Activated CD8-positive, alpha-beta memory T cell treated with anti-CD3 and anti-CD28 coated beads for 36 hours (primary cell): ENCODE data around the gene TSPAN18. TPM values are rescaled to one million over a fixed set of nuclear protein-coding genes. Genes with fewer than 3 reads are reported as not detected.

Experiments used
- CTCF ChIA-PET: fragments of 350-600 bp; sonication (Branson Sonifier 250); formaldehyde crosslinking; loops from one replicate; lab custom pipeline; 2021; ENCODE audit warnings: antibody characterized with exemption; lab: Charles Lee
- POLR2A ChIA-PET: fragments of 350-600 bp; sonication (Branson Sonifier 250); formaldehyde crosslinking; loops from one replicate; lab custom pipeline; 2021; ENCODE audit warnings: antibody characterized with exemption; lab: Charles Lee
- total RNA-seq, 2 experiments: library from RNA; stranded (reverse); gene quantifications; one replicate each; pipeline ENCODE4 v1.2.3, GENCODE V29; 2021

Gene TSPAN18
- total RNA-seq, 2 experiments from 2014 or later: 0.84 to 1.1 TPM

GRCh38 chr11:44955015-44955738 is 228.4 kb downstream of the TSPAN18 start:
- POLR2A ChIA-PET: interaction anchor here (0.7 kb wide), 1 partner anchor 361 kb away, joined by 4 read pairs; no protein-coding TSS in a partner anchor
- CTCF ChIA-PET: interaction anchor here (1.3 kb wide), 1 partner anchor 25 kb away, joined by 5 read pairs; no protein-coding TSS in a partner anchor

GRCh38 chr11:44957040-44957515 is 230.3 kb downstream of the TSPAN18 start:
- ChIA-PET CTCF (no interaction called here), POLR2A (no interaction called here)

GRCh38 chr11:44957776-44958564 is 231.2 kb downstream of the TSPAN18 start:
- ChIA-PET POLR2A (no interaction called here), CTCF (interaction anchor here (2.0 kb wide), 1 partner anchor 22 kb away, joined by 7 read pairs; no protein-coding TSS in a partner anchor)

DNA sequence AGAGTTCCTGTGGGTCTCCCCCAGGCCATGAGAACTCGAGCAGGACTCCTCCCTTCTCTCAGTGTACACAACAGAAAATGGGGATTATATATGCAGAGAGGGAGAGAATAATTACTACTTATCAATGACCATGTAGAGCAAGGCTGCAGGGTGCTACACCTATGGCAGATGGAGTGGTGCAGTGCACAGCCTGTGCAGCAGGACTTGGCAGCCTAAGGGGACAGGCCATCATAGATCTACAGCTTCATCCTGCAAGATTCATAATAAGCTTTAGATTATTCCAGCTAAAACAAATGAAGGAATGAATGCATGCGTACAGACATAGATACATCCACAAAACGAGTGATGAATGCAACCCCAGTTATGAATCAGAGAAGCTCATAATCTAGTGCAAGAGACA is 232.3 kb downstream of the TSPAN18 start:
- ChIA-PET POLR2A (no interaction called here), CTCF (interaction anchor here (0.5 to 2.0 kb wide), 4 partner anchors 23 to 1306 kb away, joined by 4 to 7 read pairs (median 5); no protein-coding TSS in a partner anchor)

GRCh38 chr11:44960200-44960845 is 233.6 kb downstream of the TSPAN18 start:
- ChIA-PET CTCF (interaction anchor here (0.6 to 1.4 kb wide), 3 partner anchors 10 to 143 kb away, joined by 3 to 5 read pairs (median 4); partner anchors contain the start of gene TP53I11), POLR2A (no interaction called here)

DNA sequence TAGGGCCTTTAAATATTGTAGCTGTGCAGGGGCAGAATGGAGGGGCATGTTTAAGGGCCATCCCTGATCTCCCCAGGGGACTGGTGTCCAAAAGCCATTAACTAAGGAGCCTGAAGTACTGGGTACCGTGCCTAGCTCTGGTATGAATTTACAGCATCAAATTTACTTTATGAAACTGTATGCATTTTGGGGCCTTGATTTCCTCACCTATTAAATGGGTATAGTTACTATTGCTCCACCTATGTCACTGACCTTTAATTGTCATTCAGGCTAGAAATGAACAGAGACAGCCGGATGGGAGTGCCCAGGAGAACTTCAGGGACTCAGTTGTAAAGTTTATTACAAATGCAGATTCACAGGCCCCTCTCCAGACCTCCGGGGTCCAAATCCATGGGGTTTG is 235.7 kb downstream of the TSPAN18 start:
- ChIA-PET CTCF (interaction anchor here (1.4 to 1.9 kb wide), 2 partner anchors 26 to 35 kb away, joined by 3 to 4 read pairs; no protein-coding TSS in a partner anchor), POLR2A (no interaction called here)

- CTCF ChIA-PET: no interaction called here
- POLR2A ChIA-PET: no interaction called here
These were observed 236.4 kb downstream of the TSPAN18 start for GRCh38 chr11:44963136-44963535.

- CTCF ChIA-PET: no interaction called here
- POLR2A ChIA-PET: no interaction called here
These were observed 237.2 kb downstream of the TSPAN18 start for GRCh38 chr11:44963948-44964347.

DNA sequence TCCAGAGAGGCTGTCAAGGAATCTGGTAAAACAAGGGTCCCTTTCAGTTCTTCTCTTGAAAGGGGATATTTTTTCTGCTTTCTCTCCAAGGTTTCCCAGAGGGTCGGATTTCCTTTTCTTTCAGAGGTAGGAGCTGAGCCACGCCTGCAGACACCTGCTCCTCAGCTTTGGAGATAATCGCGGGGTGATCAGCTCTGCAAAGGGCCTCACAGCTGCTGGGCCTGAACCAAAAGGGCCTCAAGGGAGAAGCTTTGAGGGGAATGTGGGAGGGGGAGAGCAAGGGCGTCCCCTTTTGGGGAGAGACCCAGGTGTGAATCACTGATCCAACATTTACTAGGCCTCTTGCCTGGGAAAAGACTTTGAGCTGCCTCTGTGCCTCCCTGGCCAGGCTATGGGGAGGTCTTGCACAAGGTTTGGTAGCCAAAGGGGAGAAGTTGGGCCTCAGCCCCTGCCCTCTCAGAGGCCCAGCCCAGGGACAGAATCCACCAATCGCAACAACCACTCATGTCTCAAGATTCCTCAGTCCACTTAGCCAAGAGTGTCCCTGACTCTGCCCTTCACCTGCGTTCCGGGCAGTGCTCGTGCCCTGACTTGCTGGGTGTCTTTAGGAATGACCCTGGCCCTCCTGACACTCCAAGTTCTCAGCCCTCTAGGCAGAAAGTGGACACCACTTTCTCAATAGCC is 237.9 kb downstream of the TSPAN18 start:
- CTCF ChIA-PET: no interaction called here
- POLR2A ChIA-PET: interaction anchor here (0.6 kb wide), 1 partner anchor 11 kb away, joined by 7 read pairs; no protein-coding TSS in a partner anchor

GRCh38 chr11:44966694-44967093 is 239.9 kb downstream of the TSPAN18 start:
- ChIA-PET CTCF (interaction anchor here (1.3 kb wide), 1 partner anchor 29 kb away, joined by 3 read pairs; no protein-coding TSS in a partner anchor), POLR2A (no interaction called here)

- POLR2A ChIA-PET: no interaction called here
- CTCF ChIA-PET: no interaction called here
These were observed 241.3 kb downstream of the TSPAN18 start for GRCh38 chr11:44967930-44968496.

DNA sequence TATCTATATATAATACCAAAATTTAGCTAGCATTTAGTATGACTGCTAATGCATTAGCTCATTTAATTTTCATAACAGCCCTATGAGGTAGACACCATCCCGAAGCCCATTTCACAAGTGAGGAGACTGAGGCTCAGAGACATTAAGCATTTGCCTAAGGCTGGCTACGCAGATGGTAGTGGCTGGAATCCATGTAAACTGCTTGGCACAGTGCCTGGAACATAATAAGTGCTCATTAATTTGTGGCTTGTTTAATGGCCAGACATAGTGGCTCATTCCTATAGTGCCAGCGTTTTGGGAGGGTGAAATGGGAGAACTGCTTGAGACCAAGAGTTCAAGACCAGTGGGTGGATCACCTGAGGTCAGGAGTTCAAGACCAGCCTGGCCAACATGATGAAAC is 241.7 kb downstream of the TSPAN18 start:
- ChIA-PET POLR2A (no interaction called here), CTCF (interaction anchor here (1.3 kb wide), 1 partner anchor 134 kb away, joined by 3 read pairs; no protein-coding TSS in a partner anchor)

GRCh38 chr11:44969651-44970252 is 243.0 kb downstream of the TSPAN18 start:
- CTCF ChIA-PET: interaction anchor here (1.3 kb wide), 1 partner anchor 133 kb away, joined by 3 read pairs; no protein-coding TSS in a partner anchor
- POLR2A ChIA-PET: no interaction called here

- ChIA-PET CTCF (no interaction called here), POLR2A (no interaction called here)
These were observed 243.5 kb downstream of the TSPAN18 start for GRCh38 chr11:44970293-44970692.

DNA sequence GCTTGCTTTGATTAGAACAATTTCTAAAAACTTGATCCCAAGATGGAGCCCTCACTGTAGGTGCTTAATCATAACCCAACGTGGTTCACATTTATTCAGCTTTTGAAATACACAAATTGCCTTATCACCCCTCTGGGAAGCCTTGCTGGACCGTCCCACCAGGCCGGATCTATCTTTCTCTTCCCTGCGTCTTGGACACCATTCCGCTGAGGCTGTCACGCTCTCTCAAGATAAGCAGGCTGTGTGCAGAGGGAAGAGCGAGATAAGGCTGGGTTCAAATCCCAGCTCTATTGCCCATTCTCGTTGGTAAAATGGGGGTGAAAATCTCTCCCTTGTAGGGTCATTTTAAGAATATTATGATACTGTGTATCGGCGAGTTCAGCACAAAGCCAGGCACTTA is 244.4 kb downstream of the TSPAN18 start:
- POLR2A ChIA-PET: no interaction called here
- CTCF ChIA-PET: no interaction called here

DNA sequence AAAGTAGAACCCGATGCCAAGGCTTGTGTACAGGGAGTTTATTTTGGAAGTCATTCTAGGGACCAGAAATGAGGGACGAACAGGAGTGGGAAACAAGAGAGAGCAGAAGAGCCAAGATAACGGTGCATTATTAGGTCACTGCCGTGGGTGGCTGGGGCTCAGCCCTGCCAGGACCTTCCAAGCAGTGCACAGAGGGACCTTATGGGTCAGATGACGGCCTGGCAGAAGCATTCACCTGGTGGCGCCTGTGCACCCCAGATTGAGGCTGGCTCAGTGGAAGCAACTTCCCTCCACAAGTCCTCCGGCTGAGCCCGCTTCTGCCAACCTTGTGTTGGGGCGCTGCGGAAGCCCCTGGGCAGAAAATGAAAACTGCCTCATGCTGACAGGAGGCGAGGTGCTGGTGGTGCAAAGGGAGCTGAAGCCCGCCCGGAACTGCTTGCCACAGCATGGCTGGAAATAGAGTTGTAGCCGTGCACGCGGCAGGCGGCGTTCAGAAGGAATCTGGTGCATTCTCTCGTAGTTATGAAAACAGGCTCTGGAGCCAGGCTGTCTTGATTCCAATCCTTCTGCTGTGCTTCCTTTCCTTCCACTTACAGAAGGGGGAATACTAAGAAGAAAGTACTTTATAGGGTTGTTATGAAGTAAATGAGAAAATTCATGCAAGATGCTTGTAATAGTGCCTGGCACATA is 246.1 kb downstream of the TSPAN18 start:
- ChIA-PET CTCF (no interaction called here), POLR2A (no interaction called here)

GRCh38 chr11:44973632-44974401 is 247.1 kb downstream of the TSPAN18 start:
- ChIA-PET POLR2A (no interaction called here), CTCF (interaction anchor here (0.7 kb wide), 1 partner anchor 137 kb away, joined by 3 read pairs; no protein-coding TSS in a partner anchor)
